ENCODE measurements around the gene ARL8B. TPM values are rescaled to one million over a fixed set of nuclear protein-coding genes. Genes with fewer than 3 reads are reported as not detected.

Gene ARL8B
- total and polyA plus RNA-seq, 7 donors: 35.1 to 266 (median 141) TPM

DNA sequence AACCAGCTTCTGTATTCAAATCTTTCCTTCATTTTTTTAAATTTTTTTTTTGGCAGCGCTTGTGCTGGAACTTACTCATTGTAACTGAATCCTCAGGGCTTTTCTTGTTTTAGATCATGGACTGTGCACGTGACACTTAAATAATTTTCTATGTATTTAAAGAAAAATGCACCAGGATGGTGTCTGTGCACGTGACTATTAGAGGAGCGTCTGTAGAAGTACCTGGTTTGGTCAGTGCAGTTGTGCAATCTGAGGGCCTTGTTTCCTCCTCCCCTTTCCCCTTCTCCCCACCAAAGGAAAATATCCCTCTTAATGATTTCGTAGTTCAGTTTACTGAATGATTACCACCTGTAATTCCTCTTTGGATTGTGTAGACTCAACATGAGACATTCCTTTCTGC lies 96.7 kb downstream of the ARL8B start:
- intact Hi-C loops (cut with DNase I): no loop called here
- Histone ChIP-seq H3K27me3 (ENCODE audit: insufficient read depth in 3 of 3, low read length in 2 of 3) (no peaks in the 10 kb centered on the region), H3K4me3 (no peak overlapping the region), H3K27ac (no peak overlapping the region), H3K4me1 (no peaks in the 10 kb centered on the region), H3K9me3 (no peaks in the 10 kb centered on the region), H3K36me3 (ENCODE audit: insufficient read depth in 1 of 2, low read depth in 1 of 2) (peaks cover 14 to 61% of the 10 kb centered on the region in 2 donors)
- 62 to 77% (median 65%) methylated on average over 5 of the region's 5 CpGs for WGBS, 3 donors
- TF ChIP-seq, protein P1, sequence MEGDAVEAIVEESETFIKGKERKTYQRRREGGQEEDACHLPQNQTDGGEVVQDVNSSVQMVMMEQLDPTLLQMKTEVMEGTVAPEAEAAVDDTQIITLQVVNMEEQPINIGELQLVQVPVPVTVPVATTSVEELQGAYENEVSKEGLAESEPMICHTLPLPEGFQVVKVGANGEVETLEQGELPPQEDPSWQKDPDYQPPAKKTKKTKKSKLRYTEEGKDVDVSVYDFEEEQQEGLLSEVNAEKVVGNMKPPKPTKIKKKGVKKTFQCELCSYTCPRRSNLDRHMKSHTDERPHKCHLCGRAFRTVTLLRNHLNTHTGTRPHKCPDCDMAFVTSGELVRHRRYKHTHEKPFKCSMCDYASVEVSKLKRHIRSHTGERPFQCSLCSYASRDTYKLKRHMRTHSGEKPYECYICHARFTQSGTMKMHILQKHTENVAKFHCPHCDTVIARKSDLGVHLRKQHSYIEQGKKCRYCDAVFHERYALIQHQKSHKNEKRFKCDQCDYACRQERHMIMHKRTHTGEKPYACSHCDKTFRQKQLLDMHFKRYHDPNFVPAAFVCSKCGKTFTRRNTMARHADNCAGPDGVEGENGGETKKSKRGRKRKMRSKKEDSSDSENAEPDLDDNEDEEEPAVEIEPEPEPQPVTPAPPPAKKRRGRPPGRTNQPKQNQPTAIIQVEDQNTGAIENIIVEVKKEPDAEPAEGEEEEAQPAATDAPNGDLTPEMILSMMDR (IDR thresholded peaks at IDR 0.05): no peak
- ATAC-seq (peak in 1 of 4 donors; percentile 8), DNase-seq (no peak)

DNA sequence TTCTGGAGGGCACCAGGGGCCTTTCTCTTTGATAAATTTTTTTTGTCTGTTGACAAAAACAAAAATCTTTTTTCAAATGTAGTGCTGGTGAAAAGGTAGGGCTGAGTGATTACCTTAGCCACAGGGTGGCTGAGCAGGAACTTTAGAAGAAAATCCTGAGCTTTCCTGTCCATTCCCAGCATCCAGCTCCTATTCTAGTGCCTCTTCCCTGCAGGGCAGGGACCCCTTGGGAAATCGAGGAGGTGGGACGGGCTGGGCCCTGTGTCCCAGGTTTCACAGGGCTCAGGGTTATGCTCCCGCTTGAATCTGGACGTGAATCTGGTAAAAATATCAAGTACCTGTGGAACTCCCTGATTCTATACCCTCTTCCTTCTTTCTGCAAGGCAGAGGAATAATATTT lies 97.1 kb downstream of the ARL8B start:
- DNase-seq (no peak), ATAC-seq (no peak)
- WGBS, 3 donors: 75 to 78% (median 78%) methylated on average over 4 of the region's 4 CpGs
- no peaks in the 10 kb centered on the region for H3K4me1 ChIP-seq
- peaks cover 14 to 57% of the 10 kb centered on the region in 2 donors for H3K36me3 ChIP-seq (ENCODE audit: insufficient read depth in 1 of 2, low read depth in 1 of 2)
- intact Hi-C loops (cut with DNase I): no loop called here
- H3K9me3 ChIP-seq: no peaks in the 10 kb centered on the region
- no peak overlapping the region for H3K27ac ChIP-seq
- H3K4me3 ChIP-seq: no peak overlapping the region
- TF ChIP-seq, protein P1 (IDR thresholded peaks at IDR 0.05): no peak
- no peaks in the 10 kb centered on the region for H3K27me3 ChIP-seq (ENCODE audit: insufficient read depth in 3 of 3, low read length in 2 of 3)

DNA sequence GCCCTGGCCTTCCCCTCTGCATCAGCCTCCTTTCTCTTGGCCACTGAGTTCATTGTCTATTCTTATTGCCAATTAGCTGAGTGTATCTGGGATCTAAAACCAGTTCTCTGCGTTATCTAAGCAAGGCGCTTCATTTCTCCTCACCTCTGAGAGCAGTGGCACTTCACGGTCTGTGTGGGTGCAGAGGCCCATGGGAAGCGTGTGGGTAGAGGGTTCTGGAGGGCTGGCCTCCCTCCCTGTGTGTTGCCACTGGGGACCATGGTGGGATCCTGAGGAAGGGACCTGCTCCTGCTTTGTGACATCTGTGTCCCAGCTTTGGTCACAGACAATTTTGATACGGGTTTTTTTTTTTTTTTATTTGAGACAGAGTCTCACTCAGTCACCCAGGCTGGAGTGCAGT lies 98.1 kb downstream of the ARL8B start:
- H3K27ac ChIP-seq: no peak overlapping the region
- no peaks in the 10 kb centered on the region for H3K4me1 ChIP-seq
- H3K9me3 ChIP-seq: no peaks in the 10 kb centered on the region
- no peak overlapping the region for H3K4me3 ChIP-seq
- 53 to 66% (median 53%) methylated on average over 5 of the region's 5 CpGs for WGBS, 3 donors
- DNase-seq: no peak
- intact Hi-C loops (cut with DNase I): no loop called here
- TF ChIP-seq, protein P1 (IDR thresholded peaks at IDR 0.05): no peak
- ATAC-seq: peak in 1 of 4 donors; percentile 46
- peaks cover 9 to 47% of the 10 kb centered on the region in 2 donors for H3K36me3 ChIP-seq (ENCODE audit: insufficient read depth in 1 of 2, low read depth in 1 of 2)
- no peaks in the 10 kb centered on the region for H3K27me3 ChIP-seq (ENCODE audit: insufficient read depth in 3 of 3, low read length in 2 of 3)

DNA sequence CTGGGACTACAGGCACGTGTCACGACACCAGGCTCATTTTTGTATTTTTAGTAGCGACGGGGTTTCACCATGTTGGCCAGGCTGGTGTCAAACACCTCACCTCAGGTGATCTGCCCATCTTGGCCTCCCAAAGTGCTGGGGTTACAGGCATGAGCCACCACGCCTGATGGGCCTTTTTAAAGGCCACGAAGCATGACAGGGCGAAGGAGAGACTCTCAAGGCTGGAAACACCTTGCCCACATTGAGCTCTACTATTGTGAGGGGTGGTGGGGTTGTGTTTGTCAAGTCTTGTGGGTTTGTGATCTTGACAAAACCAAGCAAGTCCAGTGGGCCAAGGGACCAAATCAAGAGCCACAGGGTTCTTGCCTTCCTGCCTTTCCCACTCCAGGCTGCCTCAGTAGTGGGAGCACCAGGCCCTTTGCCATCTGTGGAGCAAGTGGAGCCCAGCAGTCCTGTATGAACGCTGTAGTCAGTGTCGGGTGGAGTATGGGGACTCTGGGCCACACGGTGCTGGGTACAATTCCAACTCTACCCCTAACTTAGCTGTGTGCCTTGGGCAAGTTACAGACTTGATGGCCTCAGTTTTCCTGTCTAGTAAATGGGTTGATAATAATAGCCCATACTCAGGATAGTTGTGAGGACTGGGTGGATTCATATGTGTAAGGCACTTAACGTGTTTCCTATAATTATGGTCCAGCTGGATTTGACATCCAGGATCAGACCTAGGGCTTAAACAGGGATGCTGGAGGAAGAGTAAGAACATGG lies 98.8 kb downstream of the ARL8B start:
- 73 to 80% (median 76%) methylated on average over 11 of the region's 11 CpGs for WGBS, 3 donors
- Histone ChIP-seq H3K36me3 (ENCODE audit: insufficient read depth in 1 of 2, low read depth in 1 of 2) (peaks cover 3 to 41% of the 10 kb centered on the region in 2 donors), H3K9me3 (no peaks in the 10 kb centered on the region), H3K4me3 (no peak overlapping the region), H3K27ac (no peak overlapping the region), H3K27me3 (ENCODE audit: insufficient read depth in 3 of 3, low read length in 2 of 3) (no peaks in the 10 kb centered on the region), H3K4me1 (no peaks in the 10 kb centered on the region)
- intact Hi-C loops (cut with DNase I): no loop called here
- no peak for DNase-seq
- ATAC-seq: no peak
- TF ChIP-seq, protein P1 (IDR thresholded peaks at IDR 0.05): no peak

DNA sequence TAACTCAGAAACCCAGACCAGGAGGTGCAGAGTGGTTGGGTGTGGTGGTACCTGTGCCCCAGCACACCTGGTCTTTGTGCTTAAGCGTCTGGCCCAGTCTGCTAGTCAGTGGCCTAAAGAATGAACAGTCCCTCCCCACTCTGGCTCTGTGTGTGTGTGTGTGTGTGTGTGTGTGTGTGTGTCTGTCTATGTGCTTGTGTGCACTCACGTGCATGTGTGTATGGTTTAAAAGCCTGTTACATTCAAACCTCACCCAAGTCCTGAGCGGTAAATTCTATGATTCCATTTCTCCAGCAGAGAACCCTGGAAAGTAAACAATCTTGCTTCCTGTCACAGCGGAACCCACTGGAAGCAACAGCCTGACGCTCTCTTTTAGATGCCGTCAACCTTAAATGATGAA lies 99.6 kb downstream of the ARL8B start:
- intact Hi-C loops (cut with DNase I): no loop called here
- H3K4me3 ChIP-seq: no peak overlapping the region
- no peaks in the 10 kb centered on the region for H3K9me3 ChIP-seq
- whole genome bisulfite sequencing, 3 donors: 54 to 56% (median 55%) methylated on average over 6 of the region's 6 CpGs
- H3K36me3 ChIP-seq (ENCODE audit: insufficient read depth in 1 of 2, low read depth in 1 of 2): peaks cover 3 to 32% of the 10 kb centered on the region in 2 donors
- DNase-seq (no peak), ATAC-seq (no peak)
- TF ChIP-seq, protein P1 (IDR thresholded peaks at IDR 0.05): no peak
- H3K27me3 ChIP-seq (ENCODE audit: insufficient read depth in 3 of 3, low read length in 2 of 3): no peaks in the 10 kb centered on the region
- no peak overlapping the region for H3K27ac ChIP-seq
- no peaks in the 10 kb centered on the region for H3K4me1 ChIP-seq
